Measurements from ENCODE around the gene NOD1.

GRCh38 chr7:30473903-30474302 lies 4.7 kb downstream of the NOD1 start:
- TF ChIP-seq CTCF (IDR thresholded peaks at IDR 0.05) (no peak), POLR2A (IDR thresholded peaks at IDR 0.05) (no peak)
